Natural killer cell (primary cell): ENCODE data around the gene TAP1. TPM values are rescaled to one million over a fixed set of nuclear protein-coding genes. Genes with fewer than 3 reads are reported as not detected.

Experiments used
- ATAC-seq, 3 donors: fragments of 150-1000 bp in 2 of 3; fragments of 200-7000 bp in 1 of 3; cut with Tn5 transposase; 1 replicate in 1 of 3; 2 replicates in 2 of 3; pipeline ENCODE4 v1.10.0; 2021; ENCODE audit warnings: mild to moderate bottlenecking in 2 of 3, moderate library complexity in 2 of 3
- DNase-seq, 2 donors: peaks; one replicate each; pipeline versions ENCODE4 v3.0.0 to v3.0.0-alpha.2; 2013 to 2021; ENCODE audit warnings: mixed read lengths in 1 of 2
- H3K27ac ChIP-seq: one replicate; pipeline ENCODE4 v1.5.1; 2013; ENCODE audit warnings: mild to moderate bottlenecking, low read length
- H3K27me3 ChIP-seq: one replicate; pipeline ENCODE4 v1.6.1; 2013; ENCODE audit warnings: low read length; ENCODE audit not compliant: control insufficient read depth, insufficient read depth
- H3K36me3 ChIP-seq: one replicate; pipeline ENCODE4 v1.6.1; 2013; ENCODE audit warnings: low read length; ENCODE audit not compliant: control insufficient read depth, insufficient read depth
- H3K4me1 ChIP-seq: one replicate; pipeline ENCODE4 v1.6.1; 2013; ENCODE audit warnings: low read length; ENCODE audit not compliant: control insufficient read depth, insufficient read depth
- H3K4me3 ChIP-seq: one replicate; pipeline ENCODE4 v1.5.1; 2013; ENCODE audit warnings: low read length
- H3K9me3 ChIP-seq: one replicate; pipeline ENCODE4 v1.6.1; 2013; ENCODE audit warnings: low read length; ENCODE audit not compliant: control insufficient read depth, insufficient read depth
- H3K27ac Mint-ChIP-seq, 2 donors: one replicate each; pipeline ENCODE4 v1.8.0; 2022; ENCODE audit warnings: mild to moderate bottlenecking in 2 of 2, mixed read lengths in 2 of 2, moderate library complexity in 1 of 2
- H3K27me3 Mint-ChIP-seq, 2 donors: one replicate each; pipeline ENCODE4 v1.8.0; 2022; ENCODE audit warnings: low read depth in 2 of 2, mixed read lengths in 2 of 2
- H3K36me3 Mint-ChIP-seq: one replicate; pipeline ENCODE4 v1.8.0; 2022; ENCODE audit warnings: mixed read lengths
- H3K4me1 Mint-ChIP-seq, 2 donors: one replicate each; pipeline ENCODE4 v1.8.0; 2022; ENCODE audit warnings: mixed read lengths in 2 of 2
- H3K4me3 Mint-ChIP-seq: one replicate; pipeline ENCODE4 v1.8.0; 2022; ENCODE audit warnings: mild to moderate bottlenecking, moderate library complexity, mixed read lengths
- H3K9me3 Mint-ChIP-seq, 2 donors: one replicate each; pipeline ENCODE4 v1.8.0; 2022; ENCODE audit warnings: mixed read lengths in 2 of 2
- CTCF ChIP-seq: fragments of 200-600 bp; IDR thresholded peaks from one replicate; pipeline ENCODE4 v1.8.0; 2022; ENCODE audit warnings: antibody characterized with exemption
- WGBS: methylation state at CpG from one replicate; pipeline ENCODE4 v1.1.7; 2013; ENCODE audit warnings: missing lambda C conversion rate; ENCODE audit not compliant: insufficient coverage; 5-methylcytosine and 5-hydroxymethylcytosine counted together
- intact Hi-C: fragments of 100-400 bp; cut with micrococcal nuclease; formaldehyde crosslinking; loops from one replicate; pipeline ENCODE4 v1.14.2; 2022
- total RNA-seq, 4 donors: library from RNA; stranded (reverse); fragments of 120-200 nt in 1 of 4; gene quantifications; one replicate each; pipeline versions ENCODE4 v1.2.3 to v1.2.4, GENCODE V29; 2013 to 2022

TAP1 gene
- total RNA-seq, 3 donors from 2014 or later (not counting 1 experiment from before 2014, with no cell fraction given): 134 to 193 (median 179) TPM

GRCh38 chr6:32829495-32829894, 24.0 kb downstream of the TAP1 start:
- Mint-ChIP-seq H3K27me3 (no peaks in the 10 kb centered on the region), H3K9me3 (no peaks in the 10 kb centered on the region), H3K36me3 (peaks cover 31% of the 10 kb centered on the region), H3K4me1 (peaks cover 15 to 24% of the 10 kb centered on the region in 2 donors), H3K27ac (no peak overlapping the region), H3K4me3 (no peak overlapping the region)
- ATAC-seq (no peak), DNase-seq (no peak)
- peaks cover 73% of the 10 kb centered on the region for H3K36me3 ChIP-seq
- H3K4me1 ChIP-seq: no peaks in the 10 kb centered on the region
- no peak for TF ChIP-seq CTCF
- intact Hi-C loops: no loop called here
- 83% methylated on average over 7 of the region's 7 CpGs for WGBS
- H3K27ac ChIP-seq: no peak overlapping the region
- no peaks in the 10 kb centered on the region for H3K9me3 ChIP-seq
- H3K27me3 ChIP-seq: no peaks in the 10 kb centered on the region
- no peak overlapping the region for H3K4me3 ChIP-seq

GRCh38 chr6:32827025-32827424, 26.5 kb downstream of the TAP1 start:
- H3K27me3 ChIP-seq: no peaks in the 10 kb centered on the region
- no peak overlapping the region for H3K27ac ChIP-seq
- no peak overlapping the region for H3K4me3 Mint-ChIP-seq
- TF ChIP-seq CTCF: no peak
- no peak overlapping the region for H3K27ac Mint-ChIP-seq
- H3K4me3 ChIP-seq: no peak overlapping the region
- peaks cover 0 to 5% of the 10 kb centered on the region in 2 donors for H3K4me1 Mint-ChIP-seq
- H3K9me3 ChIP-seq: no peaks in the 10 kb centered on the region
- H3K36me3 Mint-ChIP-seq: peaks cover 20% of the 10 kb centered on the region
- no peak for ATAC-seq
- H3K9me3 Mint-ChIP-seq: no peaks in the 10 kb centered on the region
- DNase-seq: no peak
- H3K36me3 ChIP-seq: peaks cover 48% of the 10 kb centered on the region
- H3K4me1 ChIP-seq: no peaks in the 10 kb centered on the region
- WGBS: 100% methylated on average over 1 of the region's 3 CpGs
- no peaks in the 10 kb centered on the region for H3K27me3 Mint-ChIP-seq
- intact Hi-C loops: no loop called here

GRCh38 chr6:32825966-32826365, 27.5 kb downstream of the TAP1 start:
- intact Hi-C loops: no loop called here
- H3K4me1 Mint-ChIP-seq: peaks cover 0 to 5% of the 10 kb centered on the region in 2 donors
- no peaks in the 10 kb centered on the region for H3K9me3 Mint-ChIP-seq

More at GRCh38 chr6:32825966-32826365, 27.5 kb downstream of the TAP1 start:
- Mint-ChIP-seq H3K27me3 (no peaks in the 10 kb centered on the region), H3K4me3 (no peak overlapping the region), H3K27ac (no peak overlapping the region), H3K36me3 (peaks cover 10% of the 10 kb centered on the region)
- Histone ChIP-seq H3K27ac (no peak overlapping the region), H3K27me3 (no peaks in the 10 kb centered on the region), H3K4me1 (no peaks in the 10 kb centered on the region), H3K4me3 (no peak overlapping the region), H3K9me3 (no peaks in the 10 kb centered on the region), H3K36me3 (peaks cover 37% of the 10 kb centered on the region)
- peak in 1 of 2 donors; percentile 41 for DNase-seq
- TF ChIP-seq CTCF: no peak
- no peak for ATAC-seq
- WGBS: 100% methylated on average over 2 of the region's 2 CpGs
